Mucosa of descending colon (tissue), 3 donors: Measurements from ENCODE around the gene FARS2. TPM values are rescaled to one million over a fixed set of nuclear protein-coding genes. Genes with fewer than 3 reads are reported as not detected.

ENCODE experiments used
- ATAC-seq: fragments of 200-7000 bp; cut with Tn5 transposase; one replicate; pipeline ENCODE4 v1.9.1; 2020; ENCODE audit warnings: mild to moderate bottlenecking, moderate library complexity
- DNase-seq, 3 donors: peaks; one replicate each; pipeline ENCODE4 v3.0.0-alpha.2; 2020
- H3K36me3 ChIP-seq: fragments of 200-600 bp; one replicate; pipeline ENCODE4 v1.8.0; 2021; ENCODE audit warnings: low read depth, mild to moderate bottlenecking
- H3K4me1 ChIP-seq: fragments of 200-600 bp; one replicate; pipeline ENCODE4 v1.8.0; 2021; ENCODE audit warnings: low read depth, mild to moderate bottlenecking
- H3K4me3 ChIP-seq: fragments of 200-600 bp; one replicate; pipeline ENCODE4 v1.8.0; 2021; ENCODE audit warnings: mild to moderate bottlenecking
- H3K9me3 ChIP-seq: fragments of 200-600 bp; one replicate; pipeline ENCODE4 v1.8.0; 2021; ENCODE audit warnings: mild to moderate bottlenecking
- intact Hi-C, 2 donors: fragments of 100-400 bp; cut with DNase I in 1 of 2; cut with micrococcal nuclease in 1 of 2; formaldehyde crosslinking; loops; one replicate each; pipeline versions ENCODE4 v1.11.0 to v1.11.1; 2022; cut with DNase I, micrococcal nuclease
- total RNA-seq, 3 donors: library from RNA; stranded (reverse); fragmentation: NEBNext Ultra II Directional in 2 of 3; extraction: Animal tissue kit (Norgen Biotek cat#: 25700) in 2 of 3; gene quantifications; one replicate each; pipeline versions ENCODE4 v1.2.1 to v1.2.4, GENCODE V29; 2021 to 2023
- TF ChIP-seq, protein P1 (sequence below): fragments of 200-600 bp; IDR thresholded peaks from one replicate; pipeline ENCODE4 v1.8.0; 2022; ENCODE audit warnings: antibody characterized with exemption, mild to moderate bottlenecking
- donor health status: DM: no; HTN: no; CAD: no; lungs with moderate emphysema.
- donor health status: DM: no; HTN: no; CAD: no.
- donor health status: DM: no; HTN: yes; CAD: no.

The FARS2 gene
- total RNA-seq, 3 donors from 2014 or later, result 15.2 to 21.6 (median 17.2) TPM

DNA sequence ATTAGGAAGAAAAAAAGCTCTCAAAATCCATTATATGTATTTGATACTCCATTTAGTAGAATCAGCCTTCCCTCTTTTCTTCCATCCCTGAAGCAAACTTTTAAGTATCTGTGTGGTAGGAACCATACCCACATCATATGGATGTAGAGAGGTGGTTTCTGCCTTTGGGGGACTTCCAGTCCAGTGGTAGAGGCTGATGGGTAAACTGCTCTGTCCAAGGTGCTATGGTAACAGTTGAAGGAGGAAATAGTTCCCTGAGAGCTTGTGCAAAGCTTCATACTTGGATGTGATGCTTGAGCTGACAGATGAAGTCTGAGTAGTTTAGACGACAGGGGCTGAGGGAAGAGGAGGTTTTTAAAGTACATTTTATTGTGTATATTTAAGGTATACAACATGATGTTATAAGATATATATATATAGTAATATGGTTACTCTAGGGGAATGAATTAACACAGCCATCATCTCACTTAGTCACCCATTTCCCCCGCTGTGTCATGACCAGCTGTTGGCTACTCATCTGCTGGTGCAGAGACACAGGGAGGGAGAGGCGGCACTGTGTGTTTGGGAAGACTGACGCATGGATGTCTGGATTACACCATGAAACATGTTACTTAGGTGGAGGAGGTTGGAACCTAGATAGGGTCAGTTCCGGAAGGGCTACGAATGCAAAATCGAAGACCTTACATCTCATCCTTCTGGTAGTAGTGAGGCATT is 185.2 kb downstream of the FARS2 start:
- intact Hi-C loops, result no loop called here

DNA sequence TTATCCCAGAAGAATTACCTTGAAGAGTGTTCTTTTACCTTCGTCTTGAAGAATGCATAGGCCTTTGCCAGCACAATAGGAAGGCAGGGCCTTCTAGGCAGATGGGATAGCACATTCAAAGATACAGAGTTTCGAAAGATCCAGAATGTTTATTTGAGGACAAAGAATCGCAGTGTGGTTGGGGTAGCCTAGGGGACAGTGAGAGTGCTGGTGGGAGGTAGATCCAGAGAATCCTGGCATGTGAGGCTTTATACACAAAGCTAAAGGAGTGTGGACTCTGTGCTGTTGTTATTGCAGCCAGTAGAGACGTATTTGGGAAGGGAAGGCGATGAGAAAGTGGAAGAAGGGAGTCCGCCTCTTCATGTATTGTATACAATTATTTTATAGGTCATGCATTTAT is 186.6 kb downstream of the FARS2 start:
- intact Hi-C loops, result no loop called here
- DNase-seq, result no peak
- Histone ChIP-seq H3K36me3 (no peaks in the 10 kb centered on the region), H3K4me3 (no peak overlapping the region), H3K9me3 (no peaks in the 10 kb centered on the region), H3K4me1 (no peaks in the 10 kb centered on the region)
- ATAC-seq, result no peak
- TF ChIP-seq, protein P1, sequence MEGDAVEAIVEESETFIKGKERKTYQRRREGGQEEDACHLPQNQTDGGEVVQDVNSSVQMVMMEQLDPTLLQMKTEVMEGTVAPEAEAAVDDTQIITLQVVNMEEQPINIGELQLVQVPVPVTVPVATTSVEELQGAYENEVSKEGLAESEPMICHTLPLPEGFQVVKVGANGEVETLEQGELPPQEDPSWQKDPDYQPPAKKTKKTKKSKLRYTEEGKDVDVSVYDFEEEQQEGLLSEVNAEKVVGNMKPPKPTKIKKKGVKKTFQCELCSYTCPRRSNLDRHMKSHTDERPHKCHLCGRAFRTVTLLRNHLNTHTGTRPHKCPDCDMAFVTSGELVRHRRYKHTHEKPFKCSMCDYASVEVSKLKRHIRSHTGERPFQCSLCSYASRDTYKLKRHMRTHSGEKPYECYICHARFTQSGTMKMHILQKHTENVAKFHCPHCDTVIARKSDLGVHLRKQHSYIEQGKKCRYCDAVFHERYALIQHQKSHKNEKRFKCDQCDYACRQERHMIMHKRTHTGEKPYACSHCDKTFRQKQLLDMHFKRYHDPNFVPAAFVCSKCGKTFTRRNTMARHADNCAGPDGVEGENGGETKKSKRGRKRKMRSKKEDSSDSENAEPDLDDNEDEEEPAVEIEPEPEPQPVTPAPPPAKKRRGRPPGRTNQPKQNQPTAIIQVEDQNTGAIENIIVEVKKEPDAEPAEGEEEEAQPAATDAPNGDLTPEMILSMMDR, result no peak

More for the DNA sequence above, 185.2 kb downstream of the FARS2 start:
- H3K4me3 ChIP-seq, result no peak overlapping the region
- TF ChIP-seq, protein P1, result no peak
- H3K36me3 ChIP-seq, result no peaks in the 10 kb centered on the region
- no peaks in the 10 kb centered on the region for H3K9me3 ChIP-seq
- ATAC-seq (no peak), DNase-seq (no peak)
- H3K4me1 ChIP-seq, result no peaks in the 10 kb centered on the region

- Histone ChIP-seq H3K36me3 (no peaks in the 10 kb centered on the region), H3K9me3 (no peaks in the 10 kb centered on the region), H3K4me1 (no peaks in the 10 kb centered on the region), H3K4me3 (no peak overlapping the region)
- TF ChIP-seq, protein P1, result no peak
- DNase-seq (no peak), ATAC-seq (no peak)
- intact Hi-C loops, result no loop called here
Observed at GRCh38 chr6:5450073-5450472, 188.8 kb downstream of the FARS2 start.

- Histone ChIP-seq H3K4me1 (no peaks in the 10 kb centered on the region), H3K4me3 (no peak overlapping the region), H3K36me3 (no peaks in the 10 kb centered on the region), H3K9me3 (no peaks in the 10 kb centered on the region)
- TF ChIP-seq, protein P1, result no peak
- intact Hi-C loops, result no loop called here
- DNase-seq (no peak), ATAC-seq (no peak)
Observed at GRCh38 chr6:5453546-5453945, 192.2 kb downstream of the FARS2 start.

- intact Hi-C loops, result no loop called here
- Histone ChIP-seq H3K36me3 (no peaks in the 10 kb centered on the region), H3K9me3 (no peaks in the 10 kb centered on the region)
Observed at GRCh38 chr6:5455142-5455541, 193.8 kb downstream of the FARS2 start.

More at GRCh38 chr6:5455142-5455541, 193.8 kb downstream of the FARS2 start:
- Histone ChIP-seq H3K4me1 (no peaks in the 10 kb centered on the region), H3K4me3 (no peak overlapping the region)
- TF ChIP-seq, protein P1, result no peak
- ATAC-seq (no peak), DNase-seq (no peak)
